Adrenal gland (tissue), 12 donors: Measurements from ENCODE around the gene DOHH. TPM values are rescaled to one million over a fixed set of nuclear protein-coding genes. Genes with fewer than 3 reads are reported as not detected.
"Not testable (repeated sequence)": the region's sequence is repeated elsewhere in the genome, so short reads cannot be mapped to it uniquely, and the experiment has no call there.

ENCODE experiments used
- DNase-seq, 7 donors: peaks; one replicate each; pipeline ENCODE4 v3.0.0-alpha.2; 2019 to 2020
- H3K27ac ChIP-seq, 5 donors: fragments of 200-600 bp; sonication (generic) in 4 of 5; 1 replicate in 3 of 5; 2 replicates in 2 of 5; pipeline versions ENCODE4 v1.5.1 to v1.8.0; 2016 to 2020; ENCODE audit warnings: mild to moderate bottlenecking in 1 of 5
- H3K27me3 ChIP-seq: fragments of 200-600 bp; 2 replicates; pipeline ENCODE4 v1.8.0; 2021
- H3K36me3 ChIP-seq, 2 donors: fragments of 200-600 bp; replicated peaks in 1 of 2; 1 replicate in 1 of 2; 2 replicates in 1 of 2; pipeline versions ENCODE4 v1.5.1 to v1.8.0; 2018 to 2022
- H3K4me1 ChIP-seq, 2 donors: fragments of 200-600 bp; replicated peaks in 1 of 2; 1 replicate in 1 of 2; 2 replicates in 1 of 2; pipeline versions ENCODE4 v1.5.1 to v1.8.0; 2018 to 2021
- H3K4me3 ChIP-seq, 4 donors: fragments of 200-600 bp; sonication (generic) in 3 of 4; one replicate each; pipeline ENCODE4 v1.5.1; 2016 to 2018
- H3K9me3 ChIP-seq, 3 donors: fragments of 200-600 bp; sonication (generic) in 1 of 3; replicated peaks in 1 of 3; 1 replicate in 2 of 3; 2 replicates in 1 of 3; pipeline versions ENCODE4 v1.5.1 to v1.8.0; 2016 to 2021
- CTCF ChIP-seq, 6 experiments: fragments of 450-650 bp in 4 of 6; fragments of 200-600 bp in 2 of 6; sonication (generic) in 1 of 6; IDR thresholded peaks; 1 replicate in 5 of 6; 2 replicates in 1 of 6; pipeline versions ENCODE4 v1.5.1 to v1.8.0; 2016 to 2021; ENCODE audit warnings: antibody characterized with exemption in 6 of 6, mild to moderate bottlenecking in 2 of 6, moderate library complexity in 1 of 6
- POLR2A ChIP-seq, 2 donors: fragments of 450-650 bp; IDR thresholded peaks; one replicate each; pipeline ENCODE4 v1.6.1; 2017; ENCODE audit warnings: antibody characterized with exemption in 2 of 2, mild to moderate bottlenecking in 2 of 2, moderate library complexity in 1 of 2
- WGBS, 4 donors: extraction: QIAGEN DNeasy Blood & Tissue Kit in 2 of 4; methylation state at CpG; one replicate each; pipeline versions ENCODE4 v1.1.5 to v1.1.7; 2013 to 2017; 5-methylcytosine and 5-hydroxymethylcytosine counted together
- intact Hi-C, 2 donors: fragments of 100-400 bp; cut with DNase I; formaldehyde crosslinking; loops; one replicate each; pipeline versions ENCODE4 v1.14.1 to v1.15.0; 2022 to 2023
- polyA plus RNA-seq, 3 donors: library from polyadenylated mRNA; stranded (reverse); fragments of 200-250 nt in 2 of 3; fragments of 350-450 nt in 1 of 3; fragmentation: Illumina TruSeq in 1 of 3; extraction: RNeasy Lipid Tissue Mini Kit (QIAGEN cat#74804) in 1 of 3; gene quantifications; one replicate each; pipeline ENCODE4 v1.2.3, GENCODE V29; 2013 to 2014
- total RNA-seq, 9 donors: library from RNA; depleted of rRNA in 4 of 9; stranded (reverse); fragments of >200 nt in 4 of 9; fragments of 120-200 nt in 1 of 9; fragmentation: NEBNext Ultra II Directional in 1 of 9; extraction: Animal tissue kit (Norgen Biotek cat#: 25700) in 1 of 9; gene quantifications; one replicate each; pipeline versions ENCODE4 v1.1.0 to v1.2.4, GENCODE V29; 2013 to 2023
- donor health status: healthy with polysubstance abuse.
- donor health status: Bipolar disorder and iron deficiency.
- donor health status: DM: yes; HTN: yes; CAD: no.
- donor health status: DM: no; HTN: no; CAD: no.
- donor health status: DM: no; HTN: no; CAD: no.
- donor health status: DM: yes; HTN: yes; CAD: no.

Gene DOHH
- total and polyA plus RNA-seq, 12 donors = 0.92 to 22.8 (median 13.8) TPM

- intact Hi-C loops = no loop called here
Measured at GRCh38 chr19:3532154-3532786, 31.8 kb upstream of the DOHH start.

GRCh38 chr19:3531716-3532115 lies 31.2 kb upstream of the DOHH start:
- DNase-seq = no peak
- peaks cover 0 to 71% of the 10 kb centered on the region in 2 donors for H3K36me3 ChIP-seq

More at GRCh38 chr19:3532154-3532786, 31.8 kb upstream of the DOHH start:
- DNase-seq = no peak
- Histone ChIP-seq H3K36me3 (peaks cover 0 to 66% of the 10 kb centered on the region in 2 donors), H3K27ac (no peak overlapping the region), H3K4me3 (no peak overlapping the region), H3K4me1 (peaks cover 15% of the 10 kb centered on the region in 2 donors), H3K9me3 (no peaks in the 10 kb centered on the region), H3K27me3 (no peaks in the 10 kb centered on the region)
- TF ChIP-seq POLR2A (IDR thresholded peaks at IDR 0.05) (no peak), CTCF (IDR thresholded peaks at IDR 0.05) (no peak)
- WGBS, 4 donors = 93 to 100% (median 95%) methylated on average over 2 to 33 of the region's 33 CpGs

DNA sequence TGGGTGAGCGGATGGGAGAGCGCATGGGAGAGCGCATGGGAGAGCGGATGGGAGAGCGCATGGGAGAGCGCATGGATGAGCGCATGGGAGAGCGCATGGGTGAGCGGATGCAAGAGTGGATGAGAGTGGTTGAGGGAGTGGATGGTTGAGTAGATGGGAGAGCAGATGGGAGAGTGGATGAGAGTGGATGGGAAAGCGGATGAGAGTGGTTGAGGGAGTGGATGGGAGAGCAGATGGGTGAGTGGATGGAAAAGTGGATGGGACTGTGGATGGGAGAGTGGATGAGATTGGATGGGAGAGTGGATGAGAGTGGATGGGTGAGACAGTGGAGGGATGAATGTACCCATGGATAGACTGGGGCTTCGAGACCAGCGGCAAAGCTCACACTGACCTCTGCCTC lies 29.9 kb upstream of the DOHH start:
- Histone ChIP-seq H3K36me3 (peaks cover 0 to 77% of the 10 kb centered on the region in 2 donors), H3K27ac (no peak overlapping the region), H3K27me3 (no peaks in the 10 kb centered on the region), H3K4me1 (no peaks in the 10 kb centered on the region), H3K9me3 (no peaks in the 10 kb centered on the region), H3K4me3 (no peak overlapping the region)
- TF ChIP-seq CTCF (IDR thresholded peaks at IDR 0.05) (no peak), POLR2A (IDR thresholded peaks at IDR 0.05) (no peak)
- intact Hi-C loops = no loop called here
- 94 to 99% (median 97%) methylated on average over 12 of the region's 12 CpGs for WGBS, 4 donors
- DNase-seq = no peak

More at GRCh38 chr19:3531716-3532115, 31.2 kb upstream of the DOHH start:
- no peaks in the 10 kb centered on the region for H3K9me3 ChIP-seq
- H3K4me3 ChIP-seq = no peak overlapping the region
- H3K27me3 ChIP-seq = no peaks in the 10 kb centered on the region
- WGBS, 4 donors = 92 to 100% (median 97%) methylated on average over 1 to 29 of the region's 29 CpGs
- H3K27ac ChIP-seq = no peak overlapping the region
- intact Hi-C loops = no loop called here
- H3K4me1 ChIP-seq = peaks cover 9 to 10% of the 10 kb centered on the region in 2 donors
- no peak for TF ChIP-seq CTCF (IDR thresholded peaks at IDR 0.05)

- H3K27me3 ChIP-seq, intact Hi-C loops, H3K4me3 ChIP-seq, H3K9me3 ChIP-seq, H3K27ac ChIP-seq, H3K4me1 ChIP-seq, DNase-seq: not testable (repeated sequence)
- WGBS, 4 donors = 92 to 100% (median 96%) methylated on average over 7 of the region's 7 CpGs
- peaks cover 0 to 69% of the 10 kb centered on the region in 2 donors for H3K36me3 ChIP-seq
Measured at GRCh38 chr19:3529299-3529698, 28.8 kb upstream of the DOHH start.
